Measurements from ENCODE around the gene RAB27A. TPM values are rescaled to one million over a fixed set of nuclear protein-coding genes. Genes with fewer than 3 reads are reported as not detected.
A peak's percentile ranks its signal among the peaks of the same experiment; 100 is the strongest.

The RAB27A gene
- total and polyA plus RNA-seq, 2 of the 13 experiments (the other 11 are each of a cell fraction or from before 2014, with no cell fraction given), result 3.4 to 8.1 TPM

GRCh38 chr15:55221090-55222011, 68.3 kb downstream of the RAB27A start:
- Histone ChIP-seq H4K20me1 (ENCODE audit: insufficient read depth, low read length) (no peaks in the 10 kb centered on the region), H3K4me2 (ENCODE audit: low read depth, low read length) (peak overlapping the region; percentile 5; the same call in 1 of the 2 replicates), H3K27me3 (ENCODE audit: control insufficient read depth in 1 of 2, insufficient read depth in 2 of 2, low read length in 2 of 2) (no peaks in the 10 kb centered on the region), H3K79me2 (ENCODE audit: insufficient read depth, low read length) (no peaks in the 10 kb centered on the region), H2AFZ (ENCODE audit: low read length) (peak overlapping the region; percentile 10), H3K4me3 (replicated peaks in 1 of 3; ENCODE audit: insufficient read depth in 1 of 3, low read depth in 2 of 3, low read length in 3 of 3) (no peak overlapping the region), H3K9ac (ENCODE audit: insufficient read depth, low read depth, low read length) (no peak overlapping the region; the same call in 1 of the 2 replicates), H3K36me3 (replicated peaks in 1 of 2; ENCODE audit: control insufficient read depth in 1 of 2, insufficient read depth in 2 of 2, low read length in 2 of 2) (no peaks in the 10 kb centered on the region), H3K27ac (ENCODE audit: extremely low read length, insufficient read depth, low read length) (peak overlapping the region; percentile 39), H3K9me3 (ENCODE audit: low read length) (no peaks in the 10 kb centered on the region), H3K4me1 (ENCODE audit: insufficient read depth, low read length) (peaks cover 25% of the 10 kb centered on the region)
- ChIA-PET CTCF (ENCODE audit: low intra/inter-chr PET ratio, low total read pairs) (interaction anchor here (0.7 kb wide), 1 partner anchor 69 kb away, joined by 3 read pairs; the partner anchor contains the start of gene RAB27A), POLR2A (interaction anchor here (0.7 to 1.8 kb wide), 6 partner anchors 11 to 98 kb away, joined by 3 to 7 read pairs (median 3); partner anchors contain the start of genes PIGB, PIGBOS1 and RSL24D1)
- DNase-seq (ENCODE audit: low spot score), result peak; percentile 86
- peak; percentile 82 for FAIRE-seq
- in situ Hi-C loops (cut with HindIII; ENCODE audit: extremely low pct_ligation_motif_present, low pct_unique_long_range_greater_than_20kb), result no loop called here
- BruUV-seq (replicated peaks), result no TSS peak
- WGBS (ENCODE audit: low lambda C conversion rate), result 43% methylated on average over 6 of the region's 6 CpGs
- ATAC-seq, result peak; percentile 92
- intact Hi-C loops (cut with micrococcal nuclease; ENCODE audit: unreplicated experiment), result loop anchor here (1.0 kb wide), 1 partner anchor 69 kb away; no protein-coding TSS in a partner anchor
- TF ChIP-seq PITX1 (CRISPR knock-in tag; IDR thresholded peaks at IDR 0.05) (no peak), EP300 (IDR thresholded peaks at IDR 0.05; ENCODE audit: low read depth in 2 of 2, low read length in 2 of 2) (peak; percentile 49 to 79; a peak in 2 of 4 replicates), EP300 (CRISPR knock-in tag; IDR thresholded peaks at IDR 0.05; ENCODE audit: borderline replicate concordance) (peak; percentile 62; the same call in 1 of the 2 replicates), THAP7 (CRISPR knock-in tag; IDR thresholded peaks at IDR 0.05) (no peak), EED (CRISPR knock-in tag; IDR thresholded peaks at IDR 0.05) (no peak), KLF15 (CRISPR knock-in tag; IDR thresholded peaks at IDR 0.05; ENCODE audit: borderline replicate concordance) (no peak), GATAD1 (CRISPR knock-in tag; IDR thresholded peaks at IDR 0.05) (no peak), FOXO1 (CRISPR knock-in tag; IDR thresholded peaks at IDR 0.05) (0 out of 2 replicates have a peak, but pooled peaks have one; percentile 32), ZNF451 (CRISPR knock-in tag; IDR thresholded peaks at IDR 0.05) (no peak), ZC3H4 (CRISPR knock-in tag; IDR thresholded peaks at IDR 0.05; ENCODE audit: borderline replicate concordance) (no peak), SAP130 (CRISPR knock-in tag; IDR thresholded peaks at IDR 0.05; ENCODE audit: low read depth) (peak; percentile 68), CEBPB (IDR thresholded peaks at IDR 0.05; ENCODE audit: borderline replicate concordance, low read depth, low read length) (peak; percentile 99), RFXANK (CRISPR knock-in tag; IDR thresholded peaks at IDR 0.05) (no peak), CREB1 (IDR thresholded peaks at IDR 0.05) (no peak), CREB1 (CRISPR knock-in tag; IDR thresholded peaks at IDR 0.05) (peak; percentile 31; the same call in 1 of the 2 replicates)
- TF ChIP-seq, protein P1, sequence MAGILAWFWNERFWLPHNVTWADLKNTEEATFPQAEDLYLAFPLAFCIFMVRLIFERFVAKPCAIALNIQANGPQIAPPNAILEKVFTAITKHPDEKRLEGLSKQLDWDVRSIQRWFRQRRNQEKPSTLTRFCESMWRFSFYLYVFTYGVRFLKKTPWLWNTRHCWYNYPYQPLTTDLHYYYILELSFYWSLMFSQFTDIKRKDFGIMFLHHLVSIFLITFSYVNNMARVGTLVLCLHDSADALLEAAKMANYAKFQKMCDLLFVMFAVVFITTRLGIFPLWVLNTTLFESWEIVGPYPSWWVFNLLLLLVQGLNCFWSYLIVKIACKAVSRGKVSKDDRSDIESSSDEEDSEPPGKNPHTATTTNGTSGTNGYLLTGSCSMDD (CRISPR knock-in tag; IDR thresholded peaks at IDR 0.05), result no peak
- TF ChIP-seq, protein P2, sequence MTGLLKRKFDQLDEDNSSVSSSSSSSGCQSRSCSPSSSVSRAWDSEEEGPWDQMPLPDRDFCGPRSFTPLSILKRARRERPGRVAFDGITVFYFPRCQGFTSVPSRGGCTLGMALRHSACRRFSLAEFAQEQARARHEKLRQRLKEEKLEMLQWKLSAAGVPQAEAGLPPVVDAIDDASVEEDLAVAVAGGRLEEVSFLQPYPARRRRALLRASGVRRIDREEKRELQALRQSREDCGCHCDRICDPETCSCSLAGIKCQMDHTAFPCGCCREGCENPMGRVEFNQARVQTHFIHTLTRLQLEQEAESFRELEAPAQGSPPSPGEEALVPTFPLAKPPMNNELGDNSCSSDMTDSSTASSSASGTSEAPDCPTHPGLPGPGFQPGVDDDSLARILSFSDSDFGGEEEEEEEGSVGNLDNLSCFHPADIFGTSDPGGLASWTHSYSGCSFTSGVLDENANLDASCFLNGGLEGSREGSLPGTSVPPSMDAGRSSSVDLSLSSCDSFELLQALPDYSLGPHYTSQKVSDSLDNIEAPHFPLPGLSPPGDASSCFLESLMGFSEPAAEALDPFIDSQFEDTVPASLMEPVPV (CRISPR knock-in tag; IDR thresholded peaks at IDR 0.05), result no peak
- TF ChIP-seq, protein P3, sequence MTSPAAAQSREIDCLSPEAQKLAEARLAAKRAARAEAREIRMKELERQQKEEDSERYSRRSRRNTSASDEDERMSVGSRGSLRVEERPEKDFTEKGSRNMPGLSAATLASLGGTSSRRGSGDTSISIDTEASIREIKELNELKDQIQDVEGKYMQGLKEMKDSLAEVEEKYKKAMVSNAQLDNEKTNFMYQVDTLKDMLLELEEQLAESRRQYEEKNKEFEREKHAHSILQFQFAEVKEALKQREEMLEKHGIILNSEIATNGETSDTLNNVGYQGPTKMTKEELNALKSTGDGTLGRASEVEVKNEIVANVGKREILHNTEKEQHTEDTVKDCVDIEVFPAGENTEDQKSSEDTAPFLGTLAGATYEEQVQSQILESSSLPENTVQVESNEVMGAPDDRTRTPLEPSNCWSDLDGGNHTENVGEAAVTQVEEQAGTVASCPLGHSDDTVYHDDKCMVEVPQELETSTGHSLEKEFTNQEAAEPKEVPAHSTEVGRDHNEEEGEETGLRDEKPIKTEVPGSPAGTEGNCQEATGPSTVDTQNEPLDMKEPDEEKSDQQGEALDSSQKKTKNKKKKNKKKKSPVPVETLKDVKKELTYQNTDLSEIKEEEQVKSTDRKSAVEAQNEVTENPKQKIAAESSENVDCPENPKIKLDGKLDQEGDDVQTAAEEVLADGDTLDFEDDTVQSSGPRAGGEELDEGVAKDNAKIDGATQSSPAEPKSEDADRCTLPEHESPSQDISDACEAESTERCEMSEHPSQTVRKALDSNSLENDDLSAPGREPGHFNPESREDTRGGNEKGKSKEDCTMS (CRISPR knock-in tag; conservative IDR thresholded peaks at IDR 0.05), result no peak
